HCT116 (cell line): ENCODE measurements around the gene ACP3. TPM values are rescaled to one million over a fixed set of nuclear protein-coding genes. Genes with fewer than 3 reads are reported as not detected.

ENCODE experiments used
- ATAC-seq: fragments of 200-7000 bp; cut with Tn5 transposase; 2 replicates; pipeline ENCODE4 v1.9.1; 2020; ENCODE audit warnings: mild to moderate bottlenecking, moderate library complexity
- BruUV-seq: library from RNA; stranded (reverse); fragments of 400-500 nt; replicated peaks from 2 replicates; lab custom pipeline; 2021; lab: Mats Ljungman, UMichigan
- CTCF ChIA-PET: fragments of 300-600 bp; sonication (Branson Sonifier 250); formaldehyde crosslinking; loops from one replicate; lab custom pipeline; 2021; ENCODE audit warnings: antibody characterized with exemption; lab: Charles Lee
- POLR2A ChIA-PET: fragments of 300-600, 350-600 bp; sonication (Branson Sonifier 250); formaldehyde crosslinking; loops from one replicate; lab custom pipeline; 2021; ENCODE audit warnings: antibody characterized with exemption; lab: Charles Lee
- RAD21 ChIA-PET, 2 experiments: fragments of 300-600 bp; sonication (Branson Sonifier 250); formaldehyde crosslinking; loops; one replicate each; lab custom pipeline; 2023; ENCODE audit warnings: low total read pairs in 2 of 2; ENCODE audit not compliant: uncharacterized antibody in 2 of 2, unreplicated experiment in 2 of 2, low non-redundant PET in 1 of 2; lab: Charles Lee
- DNase-seq: peaks from one replicate; pipeline ENCODE4 v3.0.0-alpha.2; 2010; ENCODE audit warnings: low read depth, low spot score
- H2AFZ ChIP-seq: fragments of 200-600 bp; shearing (Covaris generic), sonication (generic); 2 replicates; pipeline ENCODE4 v1.6.1; 2017; ENCODE audit warnings: low read depth, mixed run types, mixed read lengths, antibody characterized with exemption, low read length; ENCODE audit not compliant: poor library complexity, severe bottlenecking
- H3K27ac ChIP-seq: 2 replicates; pipeline ENCODE4 v1.5.1; 2012; ENCODE audit warnings: low read depth, low read length
- H3K27me3 ChIP-seq: fragments of 200-600 bp; sonication (generic); 2 replicates; pipeline ENCODE4 v1.6.1; 2016; ENCODE audit warnings: mixed run types, low read length, mixed read lengths; ENCODE audit not compliant: insufficient read depth
- H3K36me3 ChIP-seq, 2 experiments: fragments of 200-500 bp in 1 of 2; fragments of 200-600 bp in 1 of 2; sonication (Bioruptor generic) in 1 of 2; sonication (generic) in 1 of 2; 2 replicates each; pipeline versions ENCODE4 v1.5.1 to v1.6.1; 2014 to 2016; ENCODE audit warnings: low read length in 2 of 2, inconsistent platforms in 1 of 2, mixed read lengths in 1 of 2, mixed run types in 1 of 2; ENCODE audit not compliant: insufficient read depth in 2 of 2, control insufficient read depth in 1 of 2
- H3K4me1 ChIP-seq, 2 experiments: fragments of 200-600 bp in 1 of 2; sonication (generic) in 1 of 2; 2 replicates each; pipeline versions ENCODE4 v1.5.1 to v1.6.1; 2012 to 2017; ENCODE audit warnings: low read length in 2 of 2, inconsistent platforms in 1 of 2, mild to moderate bottlenecking in 1 of 2, mixed read lengths in 1 of 2, mixed run types in 1 of 2, moderate library complexity in 1 of 2; ENCODE audit not compliant: insufficient read depth in 2 of 2, control insufficient read depth in 1 of 2
- H3K4me2 ChIP-seq: fragments of 200-600 bp; sonication (generic); 2 replicates; pipeline ENCODE4 v1.6.1; 2017; ENCODE audit warnings: mixed run types, low read length, mixed read lengths
- H3K4me3 ChIP-seq, 2 experiments: fragments of 200-600 bp in 1 of 2; sonication (generic) in 1 of 2; replicated peaks in 1 of 2; 2 replicates each; pipeline ENCODE4 v1.5.1; 2011 to 2016; ENCODE audit warnings: low read length in 2 of 2, control low read depth in 1 of 2, low read depth in 1 of 2, mild to moderate bottlenecking in 1 of 2, mixed read lengths in 1 of 2, mixed run types in 1 of 2
- H3K79me2 ChIP-seq: fragments of 200-600 bp; sonication (generic); 2 replicates; pipeline ENCODE4 v1.6.1; 2017; ENCODE audit warnings: mild to moderate bottlenecking, mixed run types, low read length, moderate library complexity, mixed read lengths; ENCODE audit not compliant: insufficient read depth
- H3K9ac ChIP-seq: fragments of 200-600 bp; sonication (generic); 2 replicates; pipeline ENCODE4 v1.6.1; 2016; ENCODE audit warnings: low read length, mixed read lengths
- H3K9me2 ChIP-seq: fragments of 200-600 bp; sonication (generic), shearing (Covaris generic); 2 replicates; pipeline ENCODE4 v1.6.1; 2017; ENCODE audit warnings: mixed run types, mild to moderate bottlenecking, moderate library complexity; ENCODE audit not compliant: insufficient read depth
- H3K9me3 ChIP-seq, 2 experiments: fragments of 200-500 bp in 1 of 2; fragments of 200-600 bp in 1 of 2; sonication (Bioruptor generic) in 1 of 2; sonication (generic) in 1 of 2; 2 replicates each; pipeline ENCODE4 v1.6.1; 2014 to 2017; ENCODE audit warnings: low read length in 2 of 2, mixed read lengths in 2 of 2, inconsistent platforms in 1 of 2, low read depth in 1 of 2, mild to moderate bottlenecking in 1 of 2, mixed run types in 1 of 2, moderate library complexity in 1 of 2; ENCODE audit not compliant: control insufficient read depth in 1 of 2, insufficient read depth in 1 of 2
- H4K20me1 ChIP-seq: fragments of 200-600 bp; sonication (generic), shearing (Covaris generic); 2 replicates; pipeline ENCODE4 v1.6.1; 2017; ENCODE audit warnings: mixed run types, mild to moderate bottlenecking, moderate library complexity; ENCODE audit not compliant: insufficient read depth
- ATF3 ChIP-seq: IDR thresholded peaks from 2 replicates; pipeline ENCODE4 v1.6.1; 2012
- CBX3 ChIP-seq: IDR thresholded peaks from 2 replicates; pipeline ENCODE4 v1.6.1; 2012; ENCODE audit warnings: low read depth
- EGR1 ChIP-seq: IDR thresholded peaks from 2 replicates; pipeline ENCODE4 v1.6.1; 2012; ENCODE audit warnings: low read depth
- ELF1 ChIP-seq: IDR thresholded peaks from 2 replicates; pipeline ENCODE4 v1.6.1; 2012; ENCODE audit warnings: low read depth, borderline replicate concordance
- EZH2 ChIP-seq: fragments of 200-600 bp; sonication (generic); IDR thresholded peaks from 2 replicates; pipeline ENCODE4 v1.6.1; 2017; ENCODE audit warnings: antibody characterized with exemption, mixed run types
- EZH2phosphoT487 ChIP-seq: fragments of 200-600 bp; IDR thresholded peaks from 2 replicates; pipeline ENCODE4 v1.6.1; 2018; ENCODE audit warnings: antibody characterized with exemption, borderline replicate concordance
- FOSL1 ChIP-seq: IDR thresholded peaks from 2 replicates; pipeline ENCODE4 v1.6.1; 2012; ENCODE audit warnings: low read depth
- JUND ChIP-seq: IDR thresholded peaks from 2 replicates; pipeline ENCODE4 v1.6.1; 2012
- POLR2A ChIP-seq: IDR thresholded peaks from 2 replicates; pipeline ENCODE4 v1.7.0; 2011; ENCODE audit warnings: borderline replicate concordance; ENCODE audit not compliant: insufficient read depth, insufficient read length; ENCODE audit errors: extremely low read depth
- POLR2AphosphoS5 ChIP-seq: IDR thresholded peaks from 2 replicates; pipeline ENCODE4 v1.6.1; 2011; ENCODE audit warnings: mild to moderate bottlenecking, low read depth, low read length, moderate library complexity
- RAD21 ChIP-seq: IDR thresholded peaks from 2 replicates; pipeline ENCODE4 v1.6.1; 2012; ENCODE audit warnings: low read depth, mild to moderate bottlenecking
- REST ChIP-seq: IDR thresholded peaks from 2 replicates; pipeline ENCODE4 v1.6.1; 2012; ENCODE audit warnings: low read depth
- SIN3A ChIP-seq: IDR thresholded peaks from 2 replicates; pipeline ENCODE4 v1.6.1; 2012; ENCODE audit warnings: low read depth
- SP1 ChIP-seq: IDR thresholded peaks from 2 replicates; pipeline ENCODE4 v1.6.1; 2012; ENCODE audit warnings: low read depth
- SRF ChIP-seq: IDR thresholded peaks from 2 replicates; pipeline ENCODE4 v1.6.1; 2012; ENCODE audit warnings: low read depth
- TCF7L2 ChIP-seq: IDR thresholded peaks from 2 replicates; pipeline ENCODE4 v1.7.0; 2011; ENCODE audit warnings: borderline replicate concordance, inconsistent platforms; ENCODE audit not compliant: insufficient read depth, insufficient read length; ENCODE audit errors: extremely low read depth
- YY1 ChIP-seq: IDR thresholded peaks from 2 replicates; pipeline ENCODE4 v1.6.1; 2011; ENCODE audit warnings: low read length, low read depth, moderate library complexity, mild to moderate bottlenecking; ENCODE audit not compliant: insufficient replicate concordance; ENCODE audit errors: extremely low read depth
- ZFX ChIP-seq: fragments of 450-650 bp; IDR thresholded peaks from 2 replicates; pipeline ENCODE4 v1.6.1; 2017
- ZNF274 ChIP-seq: fragments of 200-500 bp; sonication (Bioruptor generic); IDR thresholded peaks from 2 replicates; pipeline ENCODE4 v1.6.1; 2014; ENCODE audit warnings: mild to moderate bottlenecking, low read depth, low read length, inconsistent platforms
- intact Hi-C: fragments of 100-400 bp; cut with micrococcal nuclease; formaldehyde crosslinking; loops from 2 replicates; pipeline ENCODE4 v1.10.0; 2022
- total RNA-seq: library from RNA; stranded (reverse); gene quantifications from one replicate; pipeline ENCODE4 v1.2.1, GENCODE V29; 2021; ENCODE audit not compliant: unreplicated experiment
- TF ChIP-seq, protein P1 (sequence below), 3 experiments: fragments of 200-600 bp in 1 of 3; sonication (generic) in 1 of 3; IDR thresholded peaks in 2 of 3; conservative IDR thresholded peaks in 1 of 3; 2 replicates each; pipeline ENCODE4 v1.5.1; 2012 to 2017; ENCODE audit warnings: low read depth in 2 of 3, low read length in 2 of 3, antibody characterized with exemption in 1 of 3, borderline replicate concordance in 1 of 3, control low read depth in 1 of 3, mild to moderate bottlenecking in 1 of 3, mixed read lengths in 1 of 3, mixed run types in 1 of 3, moderate library complexity in 1 of 3; ENCODE audit not compliant: insufficient read depth in 1 of 3

Gene ACP3
- total RNA-seq, 1 experiment from 2014 or later, result 0.79 TPM

GRCh38 chr3:132311316-132311715 lies 5.9 kb upstream of the ACP3 start (continued):
- TF ChIP-seq TCF7L2 (no peak), POLR2A (no peak), ZNF274 (no peak), REST (no peak), CBX3 (no peak), SRF (no peak), JUND (no peak), YY1 (no peak), EZH2 (no peak), FOSL1 (no peak)

GRCh38 chr3:132311841-132312240 lies 5.4 kb upstream of the ACP3 start:
- Histone ChIP-seq H3K4me2 (no peak overlapping the region), H4K20me1 (no peaks in the 10 kb centered on the region), H3K36me3 (no peaks in the 10 kb centered on the region), H3K79me2 (no peaks in the 10 kb centered on the region), H3K9me3 (no peaks in the 10 kb centered on the region), H3K9ac (no peak overlapping the region), H3K9me2 (no peaks in the 10 kb centered on the region), H3K27me3 (no peaks in the 10 kb centered on the region), H2AFZ (no peak overlapping the region), H3K4me3 (no peak overlapping the region), H3K4me1 (peaks cover 5 to 12% of the 10 kb centered on the region in 2 experiments; a peak in 3 of 4 replicates), H3K27ac (no peak overlapping the region)
- RAD21 ChIA-PET, result no interaction called here
- CTCF ChIA-PET, result no interaction called here
- DNase-seq, result no peak
- ATAC-seq, result no peak
- POLR2A ChIA-PET, result no interaction called here
- BruUV-seq, result no TSS peak
- intact Hi-C loops, result no loop called here
- no peak for TF ChIP-seq JUND
- no peak for TF ChIP-seq ELF1
- TF ChIP-seq, protein P1, sequence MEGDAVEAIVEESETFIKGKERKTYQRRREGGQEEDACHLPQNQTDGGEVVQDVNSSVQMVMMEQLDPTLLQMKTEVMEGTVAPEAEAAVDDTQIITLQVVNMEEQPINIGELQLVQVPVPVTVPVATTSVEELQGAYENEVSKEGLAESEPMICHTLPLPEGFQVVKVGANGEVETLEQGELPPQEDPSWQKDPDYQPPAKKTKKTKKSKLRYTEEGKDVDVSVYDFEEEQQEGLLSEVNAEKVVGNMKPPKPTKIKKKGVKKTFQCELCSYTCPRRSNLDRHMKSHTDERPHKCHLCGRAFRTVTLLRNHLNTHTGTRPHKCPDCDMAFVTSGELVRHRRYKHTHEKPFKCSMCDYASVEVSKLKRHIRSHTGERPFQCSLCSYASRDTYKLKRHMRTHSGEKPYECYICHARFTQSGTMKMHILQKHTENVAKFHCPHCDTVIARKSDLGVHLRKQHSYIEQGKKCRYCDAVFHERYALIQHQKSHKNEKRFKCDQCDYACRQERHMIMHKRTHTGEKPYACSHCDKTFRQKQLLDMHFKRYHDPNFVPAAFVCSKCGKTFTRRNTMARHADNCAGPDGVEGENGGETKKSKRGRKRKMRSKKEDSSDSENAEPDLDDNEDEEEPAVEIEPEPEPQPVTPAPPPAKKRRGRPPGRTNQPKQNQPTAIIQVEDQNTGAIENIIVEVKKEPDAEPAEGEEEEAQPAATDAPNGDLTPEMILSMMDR (IDR thresholded peaks at IDR 0.05 in 2 of 3, conservative IDR thresholded peaks at IDR 0.05 in 1 of 3; ENCODE audit: borderline replicate concordance in 1 of 3, insufficient read depth in 1 of 3, low read depth in 2 of 3, low read length in 2 of 3), result no peak
- no peak for TF ChIP-seq YY1
- no peak for TF ChIP-seq EZH2phosphoT487
- TF ChIP-seq ZFX, result no peak
- TF ChIP-seq POLR2AphosphoS5, result no peak
- no peak for TF ChIP-seq RAD21
- TF ChIP-seq EGR1, result no peak
- TF ChIP-seq SP1, result no peak
- TF ChIP-seq SIN3A, result no peak
- no peak for TF ChIP-seq TCF7L2
- TF ChIP-seq ATF3, result no peak
- no peak for TF ChIP-seq FOSL1
- TF ChIP-seq POLR2A, result no peak
